ENCODE measurements around the gene SRD5A1. TPM values are rescaled to one million over a fixed set of nuclear protein-coding genes. Genes with fewer than 3 reads are reported as not detected.

SRD5A1 gene
- polyA plus RNA-seq, 4 donors: 7.5 to 16.6 (median 11.9) TPM

GRCh38 chr5:6626508-6626907 lies 6.7 kb upstream of the SRD5A1 start:
- H3K4me1 ChIP-seq (ENCODE audit: control insufficient read depth in 3 of 3, insufficient read depth in 2 of 3, low read depth in 1 of 3, low read length in 2 of 3): no peaks in the 10 kb centered on the region

GRCh38 chr5:6631441-6631840 lies 1.8 kb upstream of the SRD5A1 start:
- no peaks in the 10 kb centered on the region for H3K27me3 ChIP-seq (ENCODE audit: control insufficient read depth in 3 of 3, insufficient read depth in 3 of 3, low read length in 3 of 3)
- peaks cover 0 to 4% (median 2%) of the 10 kb centered on the region in 3 donors for H3K4me1 ChIP-seq (ENCODE audit: control insufficient read depth in 3 of 3, insufficient read depth in 2 of 3, low read depth in 1 of 3, low read length in 2 of 3)
- no peaks in the 10 kb centered on the region for H3K9me3 ChIP-seq (ENCODE audit: control insufficient read depth in 2 of 2, insufficient read depth in 1 of 2, low read depth in 1 of 2, low read length in 1 of 2)
- H3K4me3 ChIP-seq (ENCODE audit: low read depth in 1 of 3, low read length in 3 of 3): no peak overlapping the region
- no peak overlapping the region for H3K27ac ChIP-seq (ENCODE audit: low read depth in 1 of 3, low read length in 2 of 3)
- H3K36me3 ChIP-seq (ENCODE audit: control insufficient read depth in 3 of 3, insufficient read depth in 2 of 3, low read depth in 1 of 3, low read length in 3 of 3): peaks cover 0 to 20% (median 6%) of the 10 kb centered on the region in 3 donors
- DNase-seq (no peak), FAIRE-seq (no peak)
- WGBS, 3 donors: 82 to 91% (median 90%) methylated on average over 4 of the region's 4 CpGs

More at GRCh38 chr5:6626508-6626907, 6.7 kb upstream of the SRD5A1 start:
- no peak overlapping the region for H3K27ac ChIP-seq (ENCODE audit: low read depth in 1 of 3, low read length in 2 of 3)
- H3K9me3 ChIP-seq (ENCODE audit: control insufficient read depth in 2 of 2, insufficient read depth in 1 of 2, low read depth in 1 of 2, low read length in 1 of 2): peaks cover 2 to 5% of the 10 kb centered on the region in 2 donors
- H3K4me3 ChIP-seq (ENCODE audit: low read depth in 1 of 3, low read length in 3 of 3): no peak overlapping the region
- H3K27me3 ChIP-seq (ENCODE audit: control insufficient read depth in 3 of 3, insufficient read depth in 3 of 3, low read length in 3 of 3): no peaks in the 10 kb centered on the region
- DNase-seq (no peak), FAIRE-seq (no peak)
- peaks cover 9 to 36% (median 24%) of the 10 kb centered on the region in 3 donors for H3K36me3 ChIP-seq (ENCODE audit: control insufficient read depth in 3 of 3, insufficient read depth in 2 of 3, low read depth in 1 of 3, low read length in 3 of 3)
- 90 to 93% (median 93%) methylated on average over 10 of the region's 10 CpGs for WGBS, 3 donors

GRCh38 chr5:6632324-6632887 lies 834 bp upstream of the SRD5A1 start:
- 0 to 1% (median 1%) methylated on average over 28 to 33 of the region's 33 CpGs for WGBS, 3 donors
- no peaks in the 10 kb centered on the region for H3K9me3 ChIP-seq (ENCODE audit: control insufficient read depth in 2 of 2, insufficient read depth in 1 of 2, low read depth in 1 of 2, low read length in 1 of 2)
- DNase-seq (peak; percentile 13 to 36), FAIRE-seq (no peak)
- peaks cover 0 to 4% (median 2%) of the 10 kb centered on the region in 3 donors for H3K4me1 ChIP-seq (ENCODE audit: control insufficient read depth in 3 of 3, insufficient read depth in 2 of 3, low read depth in 1 of 3, low read length in 2 of 3)
- H3K4me3 ChIP-seq (ENCODE audit: low read depth in 1 of 3, low read length in 3 of 3): peak overlapping the region; percentile 89 to 97 (median 91)
- H3K27me3 ChIP-seq (ENCODE audit: control insufficient read depth in 3 of 3, insufficient read depth in 3 of 3, low read length in 3 of 3): no peaks in the 10 kb centered on the region
- H3K27ac ChIP-seq (ENCODE audit: low read depth in 1 of 3, low read length in 2 of 3): peak overlapping the region in 2 of 3 donors; percentile 61 to 98
- H3K36me3 ChIP-seq (ENCODE audit: control insufficient read depth in 3 of 3, insufficient read depth in 2 of 3, low read depth in 1 of 3, low read length in 3 of 3): peaks cover 0 to 19% (median 2%) of the 10 kb centered on the region in 3 donors

- peaks cover 0 to 4% (median 2%) of the 10 kb centered on the region in 3 donors for H3K4me1 ChIP-seq (ENCODE audit: control insufficient read depth in 3 of 3, insufficient read depth in 2 of 3, low read depth in 1 of 3, low read length in 2 of 3)
- no peaks in the 10 kb centered on the region for H3K27me3 ChIP-seq (ENCODE audit: control insufficient read depth in 3 of 3, insufficient read depth in 3 of 3, low read length in 3 of 3)
- peak overlapping the region; percentile 71 to 98 (median 96) for H3K27ac ChIP-seq (ENCODE audit: low read depth in 1 of 3, low read length in 2 of 3)
- peak in 1 of 2 donors; percentile 18 for DNase-seq
- 1 to 2% (median 1%) methylated on average over 41 to 75 of the region's 75 CpGs for WGBS, 3 donors
- H3K9me3 ChIP-seq (ENCODE audit: control insufficient read depth in 2 of 2, insufficient read depth in 1 of 2, low read depth in 1 of 2, low read length in 1 of 2): no peaks in the 10 kb centered on the region
- H3K36me3 ChIP-seq (ENCODE audit: control insufficient read depth in 3 of 3, insufficient read depth in 2 of 3, low read depth in 1 of 3, low read length in 3 of 3): peaks cover 0 to 13% (median 2%) of the 10 kb centered on the region in 3 donors
- peak overlapping the region; percentile 89 to 97 (median 91) for H3K4me3 ChIP-seq (ENCODE audit: low read depth in 1 of 3, low read length in 3 of 3)
- no peak for FAIRE-seq
Measured at GRCh38 chr5:6633469-6634245, 417 bp downstream of the SRD5A1 start.

DNA sequence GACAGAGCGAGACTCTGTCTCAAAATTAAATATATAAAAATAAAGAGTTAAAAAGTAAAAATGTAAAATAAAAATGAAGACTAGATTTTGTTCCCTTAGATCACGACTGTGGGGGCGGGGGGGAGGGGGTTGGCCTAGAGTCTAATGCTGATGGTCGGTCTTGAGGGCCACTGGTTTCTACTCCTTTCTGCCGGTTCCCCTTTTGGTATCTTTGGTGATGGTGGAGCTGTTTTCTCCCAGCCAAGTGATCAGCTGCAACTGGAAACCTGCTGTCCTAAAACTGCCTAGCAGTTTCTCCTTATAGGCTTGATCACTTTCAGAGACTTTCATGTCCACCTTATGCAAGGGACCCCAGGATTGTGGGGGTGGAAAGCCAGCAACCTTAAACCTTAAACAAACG lies 1.1 kb downstream of the SRD5A1 start:
- DNase-seq (no peak), FAIRE-seq (no peak)
- Histone ChIP-seq H3K9me3 (ENCODE audit: control insufficient read depth in 2 of 2, insufficient read depth in 1 of 2, low read depth in 1 of 2, low read length in 1 of 2) (no peaks in the 10 kb centered on the region), H3K27ac (ENCODE audit: low read depth in 1 of 3, low read length in 2 of 3) (no peak overlapping the region), H3K36me3 (ENCODE audit: control insufficient read depth in 3 of 3, insufficient read depth in 2 of 3, low read depth in 1 of 3, low read length in 3 of 3) (peaks cover 0 to 12% (median 2%) of the 10 kb centered on the region in 3 donors), H3K4me1 (ENCODE audit: control insufficient read depth in 3 of 3, insufficient read depth in 2 of 3, low read depth in 1 of 3, low read length in 2 of 3) (peaks cover 0 to 4% (median 2%) of the 10 kb centered on the region in 3 donors), H3K27me3 (ENCODE audit: control insufficient read depth in 3 of 3, insufficient read depth in 3 of 3, low read length in 3 of 3) (no peaks in the 10 kb centered on the region), H3K4me3 (ENCODE audit: low read depth in 1 of 3, low read length in 3 of 3) (peak overlapping the region in 2 of 3 donors; percentile 89 to 91)
- 15 to 16% (median 15%) methylated on average over 6 of the region's 6 CpGs for WGBS, 3 donors

DNA sequence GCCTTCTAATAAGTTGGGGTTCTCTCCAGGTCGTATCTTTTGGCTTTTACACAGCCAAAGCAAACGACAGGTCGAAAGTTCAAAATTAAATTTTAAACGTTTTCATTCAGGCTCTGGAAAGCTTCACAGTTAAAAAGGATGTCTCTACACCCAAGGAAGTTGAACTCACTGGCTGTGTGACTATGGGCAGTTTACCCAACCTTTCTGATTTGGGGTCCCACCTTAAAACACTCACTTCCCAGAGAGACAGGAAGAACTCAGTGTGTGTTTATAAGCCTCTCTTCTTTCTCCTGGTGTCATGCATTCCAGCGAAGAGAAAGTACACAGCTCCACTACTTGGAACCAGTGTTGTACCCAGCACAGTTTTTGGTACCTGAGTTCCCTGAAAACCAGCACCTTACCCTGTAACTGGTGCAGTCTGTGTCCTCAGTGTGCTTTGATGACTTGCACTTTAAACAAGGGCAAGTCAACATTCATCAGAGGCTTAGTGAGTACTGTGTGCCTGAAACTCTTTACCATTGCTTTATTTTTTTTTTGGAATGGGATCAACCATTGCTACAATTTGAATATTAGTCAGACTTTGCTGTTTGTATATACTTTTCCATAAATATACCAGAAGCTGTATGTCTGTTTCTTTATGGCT lies 1.7 kb downstream of the SRD5A1 start:
- 36 to 63% (median 43%) methylated on average over 5 of the region's 5 CpGs for WGBS, 3 donors
- H3K27ac ChIP-seq (ENCODE audit: low read depth in 1 of 3, low read length in 2 of 3): no peak overlapping the region
- no peak overlapping the region for H3K4me3 ChIP-seq (ENCODE audit: low read depth in 1 of 3, low read length in 3 of 3)
- H3K4me1 ChIP-seq (ENCODE audit: control insufficient read depth in 3 of 3, insufficient read depth in 2 of 3, low read depth in 1 of 3, low read length in 2 of 3): peaks cover 0 to 4% (median 2%) of the 10 kb centered on the region in 3 donors
- no peaks in the 10 kb centered on the region for H3K27me3 ChIP-seq (ENCODE audit: control insufficient read depth in 3 of 3, insufficient read depth in 3 of 3, low read length in 3 of 3)
- DNase-seq (no peak), FAIRE-seq (no peak)
- H3K9me3 ChIP-seq (ENCODE audit: control insufficient read depth in 2 of 2, insufficient read depth in 1 of 2, low read depth in 1 of 2, low read length in 1 of 2): no peaks in the 10 kb centered on the region
- H3K36me3 ChIP-seq (ENCODE audit: control insufficient read depth in 3 of 3, insufficient read depth in 2 of 3, low read depth in 1 of 3, low read length in 3 of 3): peaks cover 0 to 8% (median 0%) of the 10 kb centered on the region in 3 donors

DNA sequence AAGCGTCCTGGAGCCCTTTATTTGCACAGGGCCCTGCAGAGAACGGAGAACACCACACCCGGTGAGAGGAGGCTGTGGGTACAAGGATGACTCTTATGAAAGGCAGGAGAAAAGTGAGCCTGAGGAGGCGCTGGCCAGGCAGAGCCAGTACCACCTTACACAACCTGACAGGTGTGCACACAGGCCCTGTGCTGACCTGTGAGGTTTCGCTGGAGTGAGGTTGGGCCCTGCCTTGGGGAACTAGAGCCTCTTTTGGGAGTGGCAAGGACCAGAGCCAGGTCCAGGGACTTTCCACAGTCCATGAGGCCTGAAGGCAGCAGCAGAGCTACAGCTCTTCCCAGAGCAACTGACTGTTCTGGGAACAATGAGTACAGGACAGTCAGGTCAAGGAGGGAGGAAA lies 3.1 kb downstream of the SRD5A1 start:
- peaks cover 0 to 4% (median 0%) of the 10 kb centered on the region in 3 donors for H3K36me3 ChIP-seq (ENCODE audit: control insufficient read depth in 3 of 3, insufficient read depth in 2 of 3, low read depth in 1 of 3, low read length in 3 of 3)
- DNase-seq: no peak
- no peaks in the 10 kb centered on the region for H3K27me3 ChIP-seq (ENCODE audit: control insufficient read depth in 3 of 3, insufficient read depth in 3 of 3, low read length in 3 of 3)
- no peak overlapping the region for H3K4me3 ChIP-seq (ENCODE audit: low read depth in 1 of 3, low read length in 3 of 3)
- H3K9me3 ChIP-seq (ENCODE audit: control insufficient read depth in 2 of 2, insufficient read depth in 1 of 2, low read depth in 1 of 2, low read length in 1 of 2): no peaks in the 10 kb centered on the region
- 46 to 73% (median 68%) methylated on average over 5 of the region's 5 CpGs for WGBS, 3 donors
- peaks cover 0 to 4% (median 2%) of the 10 kb centered on the region in 3 donors for H3K4me1 ChIP-seq (ENCODE audit: control insufficient read depth in 3 of 3, insufficient read depth in 2 of 3, low read depth in 1 of 3, low read length in 2 of 3)
- H3K27ac ChIP-seq (ENCODE audit: low read depth in 1 of 3, low read length in 2 of 3): no peak overlapping the region
- FAIRE-seq: no peak

DNA sequence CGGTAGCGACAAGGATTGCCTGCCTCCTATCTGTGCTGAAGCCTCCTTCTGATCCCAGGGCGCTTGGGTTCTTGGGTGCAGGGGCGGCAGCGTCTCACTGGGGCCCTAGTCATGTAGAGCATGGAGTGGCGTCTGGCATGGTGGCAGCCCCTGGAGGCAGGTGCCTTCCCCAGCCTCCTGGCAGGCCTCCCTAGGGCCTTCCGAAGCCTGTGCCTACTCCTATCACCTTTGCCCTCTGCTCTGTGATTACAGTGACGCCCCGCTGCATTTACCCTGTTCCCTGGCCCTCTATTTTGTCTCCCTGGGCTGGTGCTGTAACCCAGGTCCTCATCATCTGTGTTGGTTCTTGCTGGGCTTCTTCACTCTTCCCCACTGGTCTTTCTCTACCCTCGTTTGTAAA lies 3.8 kb downstream of the SRD5A1 start:
- peaks cover 0 to 3% (median 0%) of the 10 kb centered on the region in 3 donors for H3K36me3 ChIP-seq (ENCODE audit: control insufficient read depth in 3 of 3, insufficient read depth in 2 of 3, low read depth in 1 of 3, low read length in 3 of 3)
- FAIRE-seq: no peak
- WGBS, 3 donors: 86 to 92% (median 86%) methylated on average over 9 to 10 of the region's 10 CpGs
- H3K4me1 ChIP-seq (ENCODE audit: control insufficient read depth in 3 of 3, insufficient read depth in 2 of 3, low read depth in 1 of 3, low read length in 2 of 3): peaks cover 0 to 4% (median 2%) of the 10 kb centered on the region in 3 donors
- H3K27me3 ChIP-seq (ENCODE audit: control insufficient read depth in 3 of 3, insufficient read depth in 3 of 3, low read length in 3 of 3): no peaks in the 10 kb centered on the region
- no peak overlapping the region for H3K27ac ChIP-seq (ENCODE audit: low read depth in 1 of 3, low read length in 2 of 3)
- DNase-seq: no peak
- no peak overlapping the region for H3K4me3 ChIP-seq (ENCODE audit: low read depth in 1 of 3, low read length in 3 of 3)
- H3K9me3 ChIP-seq (ENCODE audit: control insufficient read depth in 2 of 2, insufficient read depth in 1 of 2, low read depth in 1 of 2, low read length in 1 of 2): no peaks in the 10 kb centered on the region

Data from small intestine (tissue), 7 donors.